Measurements from ENCODE around the gene ECEL1. TPM values are rescaled to one million over a fixed set of nuclear protein-coding genes. Genes with fewer than 3 reads are reported as not detected.
A peak's percentile ranks its signal among the peaks of the same experiment; 100 is the strongest.

Gene ECEL1
- total and polyA plus RNA-seq, 12 donors: 3.9 to 31.7 (median 7.3) TPM

GRCh38 chr2:232479341-232480200, 8.1 kb downstream of the ECEL1 start:
- H3K36me3 ChIP-seq (replicated peaks in 1 of 2): no peaks in the 10 kb centered on the region
- H3K4me3 ChIP-seq: no peak overlapping the region
- TF ChIP-seq CTCF (IDR thresholded peaks at IDR 0.05): peak in 1 of 6 experiments; percentile 5
- TF ChIP-seq POLR2A (IDR thresholded peaks at IDR 0.05): no peak
- intact Hi-C loops (cut with DNase I): no loop called here
- H3K27ac ChIP-seq: no peak overlapping the region
- H3K27me3 ChIP-seq: peaks cover 11% of the 10 kb centered on the region
- no peaks in the 10 kb centered on the region for H3K9me3 ChIP-seq (replicated peaks in 1 of 3)
- peak in 1 of 7 donors; percentile 29 for DNase-seq
- no peaks in the 10 kb centered on the region for H3K4me1 ChIP-seq (replicated peaks in 1 of 2)
- 67 to 78% (median 71%) methylated on average over 14 to 21 of the region's 21 CpGs for WGBS, 4 donors

- no peaks in the 10 kb centered on the region for H3K4me1 ChIP-seq (replicated peaks in 1 of 2)
- peak in 1 of 7 donors; percentile 7 for DNase-seq
- H3K4me3 ChIP-seq: no peak overlapping the region
- intact Hi-C loops (cut with DNase I): no loop called here
- TF ChIP-seq POLR2A (IDR thresholded peaks at IDR 0.05) (no peak), CTCF (IDR thresholded peaks at IDR 0.05) (no peak)
- no peaks in the 10 kb centered on the region for H3K36me3 ChIP-seq (replicated peaks in 1 of 2)
- 79 to 85% (median 79%) methylated on average over 8 to 19 of the region's 19 CpGs for WGBS, 4 donors
- no peak overlapping the region for H3K27ac ChIP-seq
- no peaks in the 10 kb centered on the region for H3K9me3 ChIP-seq (replicated peaks in 1 of 3)
- peaks cover 3% of the 10 kb centered on the region for H3K27me3 ChIP-seq
Measured at GRCh38 chr2:232478571-232479340, 8.9 kb downstream of the ECEL1 start.

GRCh38 chr2:232477751-232478510, 9.7 kb downstream of the ECEL1 start:
- Histone ChIP-seq H3K9me3 (replicated peaks in 1 of 3) (no peaks in the 10 kb centered on the region), H3K4me3 (no peak overlapping the region), H3K27ac (no peak overlapping the region), H3K27me3 (no peaks in the 10 kb centered on the region), H3K36me3 (replicated peaks in 1 of 2) (no peaks in the 10 kb centered on the region), H3K4me1 (replicated peaks in 1 of 2) (no peaks in the 10 kb centered on the region)
- intact Hi-C loops (cut with DNase I): no loop called here
- TF ChIP-seq POLR2A (IDR thresholded peaks at IDR 0.05): no peak
- no peak for TF ChIP-seq CTCF (IDR thresholded peaks at IDR 0.05)
- 77 to 92% (median 90%) methylated on average over 6 to 13 of the region's 13 CpGs for WGBS, 4 donors
- peak in 1 of 7 donors; percentile 5 for DNase-seq

GRCh38 chr2:232476791-232477190, 10.8 kb downstream of the ECEL1 start:
- Histone ChIP-seq H3K36me3 (replicated peaks in 1 of 2) (no peaks in the 10 kb centered on the region), H3K4me3 (no peak overlapping the region), H3K27ac (no peak overlapping the region), H3K4me1 (replicated peaks in 1 of 2) (no peaks in the 10 kb centered on the region), H3K27me3 (no peaks in the 10 kb centered on the region), H3K9me3 (replicated peaks in 1 of 3) (no peaks in the 10 kb centered on the region)
- no peak for TF ChIP-seq CTCF (IDR thresholded peaks at IDR 0.05)
- TF ChIP-seq POLR2A (IDR thresholded peaks at IDR 0.05): no peak
- peak in 1 of 7 donors; percentile 7 for DNase-seq
- WGBS, 4 donors: 86 to 95% (median 93%) methylated on average over 5 to 7 of the region's 7 CpGs
- intact Hi-C loops (cut with DNase I): no loop called here
